Measurements from ENCODE around the gene L3MBTL4. TPM values are rescaled to one million over a fixed set of nuclear protein-coding genes. Genes with fewer than 3 reads are reported as not detected.

The L3MBTL4 gene
- total and polyA plus RNA-seq, 9 of the 15 experiments (the other 6 are each of a cell fraction or from before 2014, with no cell fraction given), result not detected

- no peak for TF ChIP-seq RBFOX2 (IDR thresholded peaks at IDR 0.05; ENCODE audit: low read depth, low read length)
These were observed 178.5 kb downstream of the L3MBTL4 start (continued) for GRCh38 chr18:6236258-6236657.

GRCh38 chr18:6222271-6222670, 192.4 kb downstream of the L3MBTL4 start:
- H4K20me1 ChIP-seq (replicated peaks; ENCODE audit: control insufficient read depth, insufficient read depth, low read length), result no peaks in the 10 kb centered on the region
- no peak overlapping the region for H3K9ac ChIP-seq (ENCODE audit: insufficient read depth in 1 of 2, low read depth in 2 of 2, low read length in 2 of 2)
- POLR2A ChIA-PET, result no interaction called here
- H3K4me3 ChIP-seq, result no peak overlapping the region
- 2% methylated on average over 4 of the region's 4 CpGs for WGBS (ENCODE audit: insufficient coverage, low coverage, missing lambda C conversion rate)
- no peaks in the 10 kb centered on the region for H3K36me3 ChIP-seq (ENCODE audit: control insufficient read depth, insufficient read depth, low read length)
- in situ Hi-C loops (cut with MboI) (no loop called here), intact Hi-C loops (cut with micrococcal nuclease) (no loop called here)
- CTCF ChIA-PET (ENCODE audit: low intra/inter-chr PET ratio), result no interaction called here
- no peak overlapping the region for H3K4me2 ChIP-seq (ENCODE audit: insufficient read depth, low read length)
- ATAC-seq, result no peak
- no peaks in the 10 kb centered on the region for H3K79me2 ChIP-seq (ENCODE audit: control insufficient read depth, insufficient read depth, low read length)
- H2AFZ ChIP-seq (ENCODE audit: low read depth, low read length), result no peak overlapping the region
- H3K9me1 ChIP-seq (ENCODE audit: control insufficient read depth, insufficient read depth, low read length), result no peaks in the 10 kb centered on the region
- peaks cover 2% of the 10 kb centered on the region; the same call in 1 of the 2 replicates for H3K9me3 ChIP-seq (replicated peaks; ENCODE audit: control insufficient read depth, insufficient read depth, low read depth, low read length)
- no TSS peak for BruUV-seq (replicated peaks)
- H3K4me1 ChIP-seq (replicated peaks in 1 of 2; ENCODE audit: control insufficient read depth in 2 of 2, insufficient read depth in 2 of 2, low read length in 2 of 2), result no peaks in the 10 kb centered on the region
- H3K27ac ChIP-seq (ENCODE audit: extremely low read depth, low read depth, low read length), result no peak overlapping the region
- no peaks in the 10 kb centered on the region for H3K27me3 ChIP-seq (ENCODE audit: control insufficient read depth in 2 of 2, insufficient read depth in 2 of 2, low read length in 2 of 2)
- FAIRE-seq, result no peak
- DNase-seq (ENCODE audit: extremely low read depth in 1 of 4, low spot score in 3 of 4), result no peak
- no peak for TF ChIP-seq ZNF184 (CRISPR knock-in tag; IDR thresholded peaks at IDR 0.05)
- no peak for TF ChIP-seq FOXA1 (IDR thresholded peaks at IDR 0.05; ENCODE audit: borderline replicate concordance)
- no peak for TF ChIP-seq KAT7 (CRISPR knock-in tag; IDR thresholded peaks at IDR 0.05; ENCODE audit: borderline replicate concordance)
- TF ChIP-seq TOE1 (IDR thresholded peaks at IDR 0.05; ENCODE audit: borderline replicate concordance), result no peak
- no peak for TF ChIP-seq TOE1 (CRISPR knock-in tag; IDR thresholded peaks at IDR 0.05; ENCODE audit: borderline replicate concordance, low read depth)
- no peak for TF ChIP-seq CHD2 (IDR thresholded peaks at IDR 0.05; ENCODE audit: low read depth, low read length)
- no peak for TF ChIP-seq RUNX1 (IDR thresholded peaks at IDR 0.05; ENCODE audit: low read depth)
- no peak for TF ChIP-seq ZNF639 (CRISPR knock-in tag; conservative IDR thresholded peaks at IDR 0.05 in 1 of 2, IDR thresholded peaks at IDR 0.05 in 1 of 2)
- no peak for TF ChIP-seq SIN3B (IDR thresholded peaks at IDR 0.05; ENCODE audit: low read depth)
- no peak for TF ChIP-seq ZBTB8A (IDR thresholded peaks at IDR 0.05; ENCODE audit: partially characterized antibody)
- TF ChIP-seq RNF219 (CRISPR knock-in tag; IDR thresholded peaks at IDR 0.05), result no peak
- TF ChIP-seq TAF9B (IDR thresholded peaks at IDR 0.05; ENCODE audit: partially characterized antibody), result no peak
- no peak for TF ChIP-seq ASH1L (IDR thresholded peaks at IDR 0.05; ENCODE audit: borderline replicate concordance, low read depth, partially characterized antibody)
- no peak for TF ChIP-seq NFXL1 (CRISPR knock-in tag; IDR thresholded peaks at IDR 0.05)
- no peak for TF ChIP-seq E2F5 (CRISPR knock-in tag; IDR thresholded peaks at IDR 0.05)
- TF ChIP-seq ZNF75A (CRISPR knock-in tag; IDR thresholded peaks at IDR 0.05), result no peak
- no peak for TF ChIP-seq NRF1 (conservative IDR thresholded peaks at IDR 0.05 in 1 of 2, IDR thresholded peaks at IDR 0.05 in 1 of 2)
- TF ChIP-seq SNAPC5 (CRISPR knock-in tag; IDR thresholded peaks at IDR 0.05), result no peak

Measured in K562 (cell line).